SIG-M5 (cell line): ENCODE measurements around the gene CRYBB1.

Source experiments
- DNase-seq: peaks from one replicate; lab custom pipeline; 2025; lab: John Stamatoyannopoulos, UW

The CRYBB1 gene

DNA sequence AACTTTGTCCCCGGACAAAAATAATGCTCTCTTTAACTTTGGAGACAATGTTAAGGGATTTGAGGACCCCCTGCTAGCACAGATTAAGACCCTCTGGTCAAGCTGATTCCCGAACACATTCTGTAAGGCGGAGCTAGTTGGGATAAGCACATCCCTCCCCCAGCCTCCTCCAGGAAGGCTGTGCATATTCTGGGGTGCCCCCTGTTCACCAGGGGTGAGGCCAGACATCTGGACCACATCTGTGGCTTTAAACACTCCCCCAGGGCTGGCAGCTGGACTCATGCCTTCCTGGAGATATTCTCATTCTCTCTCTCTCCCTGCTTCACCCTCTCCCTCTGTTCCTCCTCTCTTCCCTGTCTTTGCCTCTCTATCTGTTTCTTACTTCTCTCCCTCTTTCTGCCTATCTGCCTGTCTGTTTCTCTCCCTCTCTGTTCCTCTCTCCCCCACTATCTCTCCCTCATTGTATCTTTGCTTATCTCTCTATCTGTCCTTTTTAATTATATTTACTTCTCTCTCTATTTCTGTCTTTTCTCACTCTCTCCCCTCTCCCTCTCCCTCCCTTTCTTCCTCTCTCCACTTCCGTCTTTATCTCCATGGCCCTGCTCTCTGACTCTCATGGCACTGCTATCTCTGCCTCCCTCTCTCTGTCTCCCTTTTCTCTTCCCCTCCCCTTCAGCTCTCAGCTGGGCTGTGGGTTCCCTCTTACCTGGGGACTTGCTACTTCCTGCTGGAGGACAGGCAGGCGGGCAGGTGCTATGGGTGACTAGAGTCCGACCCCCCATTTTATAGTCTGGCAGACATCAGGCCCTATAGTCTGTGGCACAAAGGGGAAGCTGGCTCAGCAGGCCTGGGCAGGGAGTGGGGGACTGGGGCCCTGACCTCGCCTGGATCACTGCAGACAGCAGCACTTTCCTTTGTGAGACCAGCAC, at the start of gene CRYBB1:
Gene CRYBB1 (minus strand): TSS at position 757 of the 929 bp plus-strand sequence. CDS start 1,708 bp downstream, outside the sequence.
- DNase-seq, result no peak

DNA sequence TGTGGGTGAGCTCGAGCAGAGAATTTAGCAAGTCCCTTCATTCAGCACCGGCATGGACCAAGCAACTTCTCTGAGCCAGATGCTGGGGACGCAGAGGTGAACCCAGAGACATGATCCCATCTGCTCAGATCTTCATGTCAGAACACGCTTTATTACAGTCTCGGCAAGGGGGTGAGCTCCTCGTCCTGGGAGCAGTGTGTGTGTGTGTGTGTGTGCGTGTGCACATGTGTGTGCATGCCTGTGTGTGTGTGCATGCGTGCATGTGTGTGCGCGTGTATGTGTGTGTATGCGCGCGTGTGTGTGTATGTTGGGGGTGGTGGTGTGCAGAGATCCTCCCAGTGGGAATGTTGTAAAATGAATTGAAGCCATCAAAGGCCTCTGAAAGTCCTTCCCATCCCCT, 49.3 kb upstream of the CRYBB1 start:
- no peak for DNase-seq

DNA sequence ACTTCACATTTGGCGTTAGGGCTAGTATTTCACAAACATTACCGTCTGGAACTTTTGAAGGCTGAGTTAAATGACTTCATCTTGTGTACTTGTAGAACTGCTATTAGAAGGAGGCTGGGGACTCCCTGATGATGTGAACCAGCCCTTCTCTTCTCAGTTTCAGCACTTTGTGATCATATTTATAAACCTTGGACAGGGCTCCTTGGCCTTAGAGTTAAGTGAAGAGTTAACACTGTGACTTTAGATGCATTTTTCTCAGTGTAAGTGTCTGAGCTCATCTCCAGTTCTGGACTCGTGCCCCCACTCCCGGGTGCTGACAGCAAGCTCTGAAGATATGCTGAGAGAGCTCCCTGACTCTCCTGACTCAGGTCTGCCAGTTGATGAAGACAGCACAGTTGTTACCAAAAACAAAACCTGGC, 48.0 kb upstream of the CRYBB1 start:
- no peak for DNase-seq

DNA sequence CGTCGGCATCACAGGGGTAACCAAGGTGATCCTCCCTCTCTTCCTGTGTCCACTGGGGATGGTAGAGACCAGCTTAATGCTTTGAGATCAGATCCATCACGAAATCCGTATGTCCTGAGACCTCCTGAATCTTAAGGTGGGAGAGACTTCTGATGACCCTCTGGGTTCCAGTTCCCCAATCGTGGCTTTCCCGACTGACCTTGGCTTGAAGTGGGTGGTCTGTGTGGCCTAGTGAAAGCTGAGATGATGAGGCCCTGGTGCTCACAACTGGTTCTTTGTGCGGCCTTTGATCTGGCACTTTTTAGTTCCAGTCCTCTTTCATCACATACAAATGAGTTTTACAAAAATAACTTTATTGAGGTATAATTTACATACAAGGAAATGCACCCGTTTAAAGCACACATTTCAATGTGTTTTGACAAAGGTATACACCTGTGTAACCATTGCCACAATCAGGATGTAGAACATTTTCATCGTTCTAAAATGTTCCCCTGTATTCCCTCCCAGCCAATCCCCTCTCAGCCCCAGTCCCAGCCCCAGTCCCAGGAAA, 45.6 kb upstream of the CRYBB1 start:
- DNase-seq, result no peak

DNA sequence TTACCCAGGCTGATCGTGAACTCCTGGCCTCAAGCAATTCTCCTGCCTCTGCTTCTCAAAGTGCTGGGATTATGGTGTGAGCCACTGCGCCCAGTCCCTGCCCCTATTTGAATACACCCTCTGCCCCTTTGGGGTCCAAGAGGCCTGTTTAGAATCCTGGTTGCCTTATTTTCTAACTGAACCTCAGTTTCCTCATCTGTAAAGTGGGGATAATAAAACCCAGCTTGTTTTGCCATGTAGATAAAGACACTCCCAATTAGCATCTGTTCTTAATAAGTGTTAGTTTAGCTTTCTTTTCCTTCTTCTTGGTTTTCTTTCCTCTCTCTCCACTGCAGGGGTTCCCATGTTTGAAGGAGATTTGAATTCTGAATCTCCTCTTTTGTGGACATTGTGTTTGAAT, 44.3 kb upstream of the CRYBB1 start:
- DNase-seq, result no peak

DNA sequence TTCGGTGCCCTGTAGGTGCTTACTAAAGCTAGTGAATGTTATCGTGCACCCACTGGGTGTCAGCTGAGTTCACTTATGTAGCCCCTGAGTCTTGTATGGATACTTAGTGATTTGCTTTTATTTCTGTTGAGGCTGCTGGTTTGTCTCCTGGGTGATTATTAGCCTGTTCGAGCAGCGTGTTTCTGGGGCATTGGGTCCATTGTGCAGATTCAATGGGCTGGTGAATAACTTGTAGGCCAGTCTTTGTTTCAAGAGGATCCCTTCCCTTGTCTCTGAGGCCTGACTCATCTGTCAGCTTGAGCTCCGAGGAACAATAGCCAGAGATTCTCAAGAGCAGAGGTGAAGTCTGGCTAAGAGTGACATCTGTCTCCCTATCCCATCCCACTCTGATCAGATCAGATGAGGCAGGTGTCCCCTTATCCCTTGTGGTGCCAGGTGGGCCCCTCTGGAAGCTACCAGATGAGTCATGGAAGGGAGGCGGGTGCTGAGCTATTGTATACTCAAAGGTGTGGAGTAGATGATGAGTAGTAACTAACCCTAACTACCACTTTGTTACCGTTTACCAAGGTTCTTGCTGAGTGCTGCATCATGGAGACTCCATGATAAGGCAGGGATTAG, 43.2 kb upstream of the CRYBB1 start:
- no peak for DNase-seq

DNA sequence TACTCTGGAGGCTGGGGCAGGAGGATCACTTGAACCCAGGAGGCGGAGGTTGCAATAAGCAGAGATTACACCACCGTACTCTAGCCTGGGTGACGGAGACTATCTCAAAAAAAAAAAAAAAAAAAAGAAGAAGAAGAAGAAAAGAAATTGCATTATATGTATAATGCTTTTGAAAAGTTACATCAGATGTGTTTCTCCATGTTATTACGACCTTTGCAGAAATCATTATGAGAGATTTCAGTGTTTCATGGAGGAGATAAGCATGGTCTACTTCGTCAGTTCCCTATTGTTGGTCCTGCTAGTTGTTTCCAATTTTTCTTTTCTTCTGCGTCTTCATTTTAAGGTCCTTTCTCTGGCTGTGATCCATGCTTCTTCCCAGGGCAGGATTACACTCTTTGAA, 42.5 kb upstream of the CRYBB1 start:
- DNase-seq, result no peak

DNA sequence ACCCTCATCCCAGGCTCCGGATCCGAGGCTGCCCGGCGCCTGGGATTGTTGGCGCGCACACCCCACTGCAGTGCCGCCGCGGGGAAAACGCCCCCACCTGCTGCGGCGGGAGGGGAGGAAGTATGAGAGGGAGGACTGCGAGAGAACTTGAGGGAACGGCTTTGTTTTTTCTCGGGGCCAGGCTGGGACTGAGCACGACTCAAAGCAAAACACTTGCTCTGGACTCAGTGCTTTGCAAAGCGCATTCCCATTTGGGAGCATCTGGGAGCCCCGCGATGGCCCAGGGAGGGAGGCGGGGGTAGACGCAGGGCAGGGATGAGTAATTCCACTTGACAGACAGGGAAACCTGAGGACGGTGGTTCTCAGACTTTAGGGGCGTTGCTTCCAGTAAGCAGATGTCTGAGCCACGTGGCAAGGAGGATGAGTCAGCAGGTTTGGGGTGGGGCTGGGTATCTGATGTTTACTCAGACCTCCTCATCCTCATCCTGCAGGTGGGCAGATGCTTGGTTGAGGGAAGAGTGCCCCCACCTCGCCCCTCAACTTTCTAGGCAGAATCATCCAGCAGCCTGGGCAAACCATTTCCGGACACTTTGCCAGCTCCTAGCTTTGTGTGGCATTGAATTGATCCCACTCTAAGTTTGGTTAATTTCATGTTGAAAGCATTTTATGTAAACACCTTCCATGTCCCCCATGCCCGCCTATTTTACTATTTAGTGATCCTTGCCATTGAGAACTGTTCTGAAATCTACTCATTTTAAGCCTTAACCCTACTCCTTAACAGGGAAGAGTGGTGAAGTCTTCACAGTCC, 41.0 kb upstream of the CRYBB1 start:
- DNase-seq, result no peak

DNA sequence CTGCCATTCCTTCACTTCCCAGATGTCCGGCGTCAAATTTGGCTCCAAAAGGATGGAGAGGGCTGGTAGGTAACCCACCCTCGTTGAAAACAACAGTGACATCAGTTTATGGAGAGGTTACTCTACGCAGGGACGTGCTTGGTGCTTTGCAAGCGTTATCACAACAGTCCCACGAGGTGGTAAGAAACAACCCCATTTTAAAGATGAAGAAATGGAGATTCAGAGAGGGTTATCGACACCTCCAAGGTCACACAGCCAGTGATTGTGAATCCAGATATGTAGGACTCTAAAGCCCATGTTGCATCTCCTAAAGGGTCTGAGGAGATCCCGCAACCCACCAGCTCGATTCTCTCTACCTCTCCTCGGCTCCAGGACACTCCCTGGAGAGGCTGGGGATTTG, 40.3 kb upstream of the CRYBB1 start:
- no peak for DNase-seq

DNA sequence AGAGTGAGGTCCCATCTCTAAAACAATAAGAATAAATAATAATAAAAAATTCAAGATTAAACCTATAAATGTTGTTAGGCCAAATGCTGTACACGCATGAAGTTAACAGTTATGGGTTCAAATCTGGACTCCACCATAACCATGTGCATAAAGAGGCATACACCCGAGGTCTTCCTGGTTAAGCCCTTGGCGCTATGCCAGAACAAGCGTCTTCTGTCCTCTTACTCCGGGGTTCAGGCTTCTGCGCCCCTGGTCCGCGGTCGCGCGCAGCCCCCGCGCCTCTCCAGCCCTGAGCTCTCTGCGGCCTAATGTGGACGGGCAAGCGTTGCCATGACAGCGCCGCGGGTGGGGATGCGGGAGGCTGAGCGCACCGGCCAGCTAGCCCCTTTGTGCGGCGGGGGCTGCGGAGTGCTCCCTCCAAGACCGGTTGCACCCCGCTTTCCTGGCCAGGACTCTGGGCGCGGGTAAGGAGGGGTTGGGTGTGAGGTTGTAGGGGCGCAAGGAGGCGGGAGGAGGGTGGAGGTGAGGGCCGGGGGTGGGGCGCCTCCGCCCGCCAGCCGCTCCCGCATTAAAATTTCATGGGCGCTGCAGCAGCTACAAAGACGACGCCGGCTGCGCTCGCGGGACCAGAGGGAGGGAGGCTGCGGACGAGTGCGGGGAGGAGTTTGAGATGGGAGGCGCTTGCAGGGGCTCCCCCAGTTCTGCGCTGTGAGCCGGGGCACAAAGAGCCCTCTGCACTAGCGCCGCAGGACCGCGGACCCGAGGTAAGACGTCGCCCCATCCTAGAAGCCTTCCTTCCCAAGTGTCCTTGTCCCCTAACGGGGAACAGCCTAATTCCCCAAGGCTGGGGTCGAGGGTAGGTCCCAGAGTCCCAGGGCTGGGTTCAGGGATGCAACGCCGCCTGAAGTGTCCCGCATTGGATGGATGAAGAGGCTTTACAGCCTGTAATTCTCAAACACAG, 39.3 kb upstream of the CRYBB1 start, which contains the start of gene MIAT:
Gene MIAT (plus strand): TSS at position 698 of the 961 bp plus-strand sequence.
- no peak for DNase-seq

DNA sequence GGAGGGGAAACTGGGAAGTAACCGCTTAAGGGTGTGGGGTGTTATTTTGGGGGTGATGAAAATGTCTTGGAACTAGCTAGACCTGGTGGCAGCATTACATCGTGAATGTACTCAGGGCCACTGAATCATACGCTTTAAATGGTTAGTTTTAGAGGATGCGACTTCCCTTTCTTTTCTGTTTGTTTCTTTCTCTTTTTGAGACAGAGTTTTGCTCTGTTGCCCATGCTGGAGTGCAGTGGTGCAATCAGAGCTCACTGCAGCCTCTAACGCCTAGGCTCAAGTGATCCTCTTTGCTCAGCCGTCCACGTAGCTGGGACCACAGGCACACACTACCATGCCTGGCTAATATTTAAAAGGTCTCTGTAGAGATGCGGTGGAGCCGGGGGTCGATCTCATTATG, 34.0 kb upstream of the CRYBB1 start:
- no peak for DNase-seq

DNA sequence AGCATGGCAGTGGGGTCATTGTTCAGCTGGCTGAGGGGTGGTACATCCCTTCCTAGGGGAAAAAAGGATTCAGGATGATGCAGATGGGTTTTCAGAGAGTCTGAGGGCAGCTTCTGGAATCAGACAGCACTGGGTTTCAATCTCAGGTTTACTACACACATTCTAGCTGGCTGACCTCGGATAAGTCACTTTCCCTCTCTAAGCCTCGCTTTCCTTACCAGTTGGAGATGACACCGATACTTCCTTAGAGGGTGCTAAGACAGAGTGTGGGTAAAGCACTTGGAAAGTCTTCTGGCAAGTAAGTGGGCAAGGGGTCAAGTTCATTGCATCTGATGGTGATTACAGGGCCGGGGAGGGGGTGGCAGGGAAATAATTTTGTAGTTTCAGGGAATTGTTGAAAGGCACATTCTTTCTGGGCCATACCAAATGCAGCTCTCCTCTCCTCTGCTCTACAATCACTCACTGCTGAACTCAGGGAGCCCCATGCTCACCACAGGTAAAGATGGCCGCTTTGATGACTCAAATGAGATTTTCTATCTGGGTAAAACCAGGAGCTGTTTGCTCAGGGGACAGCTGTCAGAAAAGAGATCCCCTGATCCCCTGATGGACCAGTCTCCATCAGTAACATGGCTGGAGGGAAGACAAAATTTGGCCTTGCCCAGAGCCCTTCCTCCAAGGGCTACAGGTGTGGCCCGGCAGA, 33.0 kb upstream of the CRYBB1 start:
- DNase-seq, result no peak

DNA sequence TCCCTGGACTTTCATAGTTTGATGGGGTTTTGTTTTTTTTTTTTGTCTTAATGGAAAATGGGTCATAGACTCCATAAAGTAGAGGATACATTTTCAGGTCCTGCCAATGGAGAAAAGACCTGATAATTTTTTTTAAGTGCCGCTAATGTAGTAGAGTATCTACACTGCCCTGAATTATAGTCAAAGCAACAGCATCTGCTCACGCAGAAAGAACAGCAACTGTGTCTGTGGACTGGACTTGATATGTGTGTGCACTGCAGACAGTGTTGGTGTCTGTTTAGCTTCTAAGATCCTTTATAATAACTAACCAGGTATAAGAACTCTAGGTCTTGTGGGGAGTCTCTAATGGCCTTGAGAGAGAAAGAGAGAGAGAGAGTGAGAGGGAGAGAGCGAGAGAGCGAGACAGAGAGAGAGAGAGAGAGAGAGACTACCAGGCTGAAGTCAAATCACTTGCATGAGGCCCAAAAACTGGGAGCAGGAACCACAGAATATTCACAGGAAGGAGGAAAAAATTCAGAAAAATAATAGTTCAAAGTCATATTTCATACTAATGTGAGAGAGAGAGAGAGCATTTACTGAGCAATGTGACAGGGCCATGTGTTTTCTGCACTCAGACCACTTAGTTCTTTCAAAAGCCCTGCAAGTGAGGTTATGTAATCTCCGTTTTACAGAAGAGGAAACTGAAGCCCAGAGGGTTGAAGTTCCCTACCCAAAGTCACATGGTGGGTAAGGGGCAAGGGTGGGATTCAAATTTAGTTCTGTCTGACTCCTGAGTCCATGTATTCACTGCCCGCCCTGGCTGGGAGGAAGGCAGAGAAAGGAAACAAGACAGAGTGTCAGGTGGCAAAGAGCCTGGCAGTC, 30.9 kb upstream of the CRYBB1 start:
- no peak for DNase-seq

DNA sequence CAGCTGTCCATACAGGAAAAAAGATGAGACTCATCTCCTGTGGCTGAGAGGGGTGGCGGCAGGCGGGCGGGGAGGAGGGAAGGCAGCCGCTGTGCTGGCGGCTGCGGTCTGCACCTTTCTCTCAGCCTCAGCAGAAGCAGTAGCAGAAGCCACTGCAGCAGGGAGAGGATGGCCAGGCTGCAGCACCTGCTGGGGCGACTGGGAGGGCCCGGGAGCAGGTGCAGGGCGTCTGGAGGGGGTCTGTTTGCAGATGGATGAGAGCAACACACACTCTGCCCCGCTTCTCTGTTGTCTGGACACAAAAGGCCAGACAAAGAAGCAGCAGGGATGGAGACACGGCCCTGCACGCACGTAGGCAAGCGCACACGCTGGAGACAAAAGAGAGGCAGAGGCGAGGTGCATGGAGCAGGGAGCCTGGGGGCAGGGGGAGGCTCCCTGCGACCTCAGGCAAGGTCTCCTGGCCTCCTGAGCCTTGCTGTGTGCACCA, 30.2 kb upstream of the CRYBB1 start:
- no peak for DNase-seq

DNA sequence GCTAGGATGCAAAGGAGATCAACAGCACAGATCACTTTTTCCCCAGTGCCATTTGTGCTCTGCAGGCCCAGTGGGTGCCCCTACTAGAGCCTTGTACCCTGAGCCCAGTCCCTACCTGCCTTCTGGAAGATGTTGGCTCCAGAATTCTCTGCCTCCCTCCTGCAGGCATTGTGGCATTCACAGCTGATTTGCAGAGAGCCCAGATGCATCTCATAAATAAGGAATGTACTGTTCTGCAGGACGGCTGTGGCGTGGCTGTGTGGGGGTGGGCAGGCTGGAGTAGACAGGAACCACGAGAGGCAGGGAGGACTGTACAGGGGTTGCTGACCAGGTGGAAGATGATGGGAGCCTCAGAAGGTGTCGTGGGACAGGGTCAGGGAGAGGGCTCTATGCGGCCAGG, 28.3 kb upstream of the CRYBB1 start:
- DNase-seq, result no peak

DNA sequence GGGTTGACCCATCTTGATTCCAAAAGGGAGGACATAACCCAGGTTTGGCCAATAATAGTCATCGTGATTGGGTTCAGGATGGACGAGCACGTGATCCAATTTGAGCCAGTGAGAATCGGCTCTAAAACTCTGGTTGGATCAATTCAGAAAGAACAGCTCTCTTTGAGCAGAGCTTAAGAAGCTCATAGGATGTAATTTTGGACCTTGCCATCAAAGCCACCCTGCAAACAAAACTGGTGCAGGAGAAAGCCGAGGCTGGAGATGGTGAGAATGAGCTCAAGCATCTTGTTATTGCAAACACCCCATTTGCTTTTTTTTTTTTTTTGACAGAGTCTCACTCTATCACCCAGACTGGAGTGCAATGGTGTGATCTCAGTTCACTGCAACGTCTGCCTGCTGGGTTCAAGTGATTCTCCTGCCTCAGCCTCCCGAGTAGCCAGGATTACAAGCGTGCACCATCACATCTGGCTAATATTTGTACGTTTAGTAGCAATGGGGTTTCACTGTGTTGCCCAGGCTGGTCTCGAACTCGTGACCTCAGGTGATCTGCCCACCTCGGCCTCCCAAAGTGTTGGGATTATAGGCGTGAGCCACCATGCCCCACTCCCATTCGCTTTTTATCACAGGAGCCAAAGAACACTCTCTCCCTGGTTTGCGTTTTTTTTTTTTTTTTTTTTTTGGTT, 25.7 kb upstream of the CRYBB1 start:
- no peak for DNase-seq

DNA sequence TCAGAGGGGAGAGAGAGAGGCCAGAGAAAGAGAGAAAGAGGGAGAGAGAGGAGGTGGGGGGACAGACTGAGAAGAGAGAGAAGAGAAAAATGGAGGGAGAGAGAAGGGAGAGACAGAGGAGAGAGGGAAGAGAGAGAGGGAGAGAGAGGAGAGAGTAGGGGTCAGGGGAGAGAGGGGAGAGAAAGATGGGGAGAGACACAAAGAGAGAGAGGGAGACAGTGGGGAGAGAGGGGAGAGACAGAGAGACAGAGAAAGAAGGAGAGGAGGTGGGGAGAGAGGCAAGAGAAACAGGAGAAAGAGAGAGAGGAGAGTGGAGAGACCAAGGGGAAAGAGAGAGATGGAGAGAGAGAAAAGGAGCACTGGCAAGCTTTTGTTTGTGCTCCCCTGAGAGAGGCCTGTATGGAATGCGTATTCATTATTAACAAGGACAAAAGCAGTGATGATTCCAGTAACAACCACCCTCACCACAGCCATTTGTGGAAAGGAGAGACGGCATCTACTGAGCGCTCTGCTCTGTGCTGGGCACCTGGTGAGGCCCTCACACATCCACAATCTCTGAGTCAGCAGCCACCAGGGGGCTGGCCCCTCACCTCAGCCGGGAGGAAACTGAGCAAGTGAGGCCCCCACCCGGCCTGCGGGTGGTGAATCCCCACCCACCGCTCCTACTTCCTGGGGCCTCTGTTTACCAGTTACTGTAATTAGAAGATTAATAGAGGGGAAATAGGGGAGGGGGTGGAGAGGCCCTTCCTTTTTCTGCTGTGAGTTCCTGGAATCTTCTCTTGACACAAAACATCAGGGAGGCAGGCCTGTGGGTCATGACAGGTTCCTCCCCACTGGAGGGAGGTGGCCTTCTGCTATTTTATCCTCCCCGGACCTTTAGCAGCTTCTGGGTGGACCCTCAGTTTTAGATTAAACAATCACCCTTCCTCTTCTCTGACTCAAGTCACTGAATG, 24.9 kb upstream of the CRYBB1 start:
- DNase-seq, result no peak

DNA sequence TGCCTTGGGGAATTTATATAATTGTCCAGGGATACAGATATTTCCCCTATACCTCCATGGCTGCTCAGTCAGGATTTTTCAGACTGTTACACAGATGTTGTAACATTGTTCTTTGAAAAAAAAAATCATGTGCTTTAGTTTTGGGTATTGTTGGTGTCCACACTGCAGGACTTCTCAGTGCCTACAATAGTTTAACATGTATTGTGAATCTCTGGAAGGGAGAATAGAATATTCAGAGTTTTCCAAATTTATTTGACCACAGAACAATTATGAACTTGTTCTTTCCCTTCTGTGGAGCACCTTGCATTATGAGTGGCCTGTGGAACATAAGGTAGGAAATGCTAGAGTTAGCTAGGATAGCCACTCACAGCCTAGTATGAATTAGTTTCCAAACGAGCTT, 18.5 kb upstream of the CRYBB1 start:
- no peak for DNase-seq
